A673 (cell line): ENCODE results near the gene ZNF444. TPM values are rescaled to one million over a fixed set of nuclear protein-coding genes. Genes with fewer than 3 reads are reported as not detected.
A peak's percentile ranks its signal among the peaks of the same experiment; 100 is the strongest.

Experiments used
- Bru-seq: library from RNA; stranded (reverse); fragments of 400-500 nt; gene quantifications from one replicate; lab custom pipeline; 2021; lab: Mats Ljungman, UMichigan
- BruChase-seq, 2 experiments: library from RNA; stranded (reverse); fragments of 400-500 nt; gene quantifications; one replicate each; lab custom pipeline; 2021; lab: Mats Ljungman, UMichigan
- BruUV-seq: library from RNA; stranded (reverse); fragments of 400-500 nt; replicated peaks from 2 replicates; lab custom pipeline; 2021; lab: Mats Ljungman, UMichigan
- CTCF ChIA-PET: fragments of 300-600 bp; sonication (Branson Sonifier 250); formaldehyde crosslinking; loops from one replicate; lab custom pipeline; 2022; ENCODE audit warnings: antibody characterized with exemption; lab: Charles Lee
- POLR2A ChIA-PET: fragments of 300-600 bp; sonication (Branson Sonifier 250); formaldehyde crosslinking; loops from one replicate; lab custom pipeline; 2022; ENCODE audit warnings: antibody characterized with exemption; ENCODE audit not compliant: low non-redundant PET; lab: Charles Lee
- DNase-seq: peaks from one replicate; pipeline ENCODE4 v3.0.0-alpha.2; 2015; ENCODE audit warnings: low spot score
- H3K27ac ChIP-seq: fragments of 200-600 bp; sonication (generic); 2 replicates; pipeline ENCODE4 v1.5.1; 2016; ENCODE audit warnings: mixed run types, low read depth, mild to moderate bottlenecking, mixed read lengths, antibody characterized with exemption, low read length; ENCODE audit not compliant: poor library complexity, severe bottlenecking
- H3K27me3 ChIP-seq: fragments of 200-600 bp; sonication (generic); replicated peaks from 2 replicates; pipeline ENCODE4 v1.6.1; 2017; ENCODE audit warnings: mixed run types, low read depth, mild to moderate bottlenecking, mixed read lengths, antibody characterized with exemption, low read length; ENCODE audit not compliant: insufficient read depth, poor library complexity
- H3K36me3 ChIP-seq: fragments of 200-600 bp; sonication (generic); 2 replicates; pipeline ENCODE4 v1.6.1; 2016; ENCODE audit warnings: mixed run types, mild to moderate bottlenecking, mixed read lengths, antibody characterized with exemption, low read length; ENCODE audit not compliant: insufficient read depth, poor library complexity, severe bottlenecking
- H3K4me1 ChIP-seq: fragments of 200-600 bp; sonication (generic); 2 replicates; pipeline ENCODE4 v1.6.1; 2017; ENCODE audit warnings: mixed run types, mild to moderate bottlenecking, mixed read lengths, antibody characterized with exemption, low read length; ENCODE audit not compliant: insufficient read depth, poor library complexity, severe bottlenecking
- H3K4me3 ChIP-seq: fragments of 200-600 bp; sonication (generic); 2 replicates; pipeline ENCODE4 v1.5.1; 2016; ENCODE audit warnings: low read depth, mixed run types, mild to moderate bottlenecking, mixed read lengths, low read length; ENCODE audit not compliant: poor library complexity, severe bottlenecking
- H3K9me3 ChIP-seq: fragments of 200-600 bp; sonication (generic); 2 replicates; pipeline ENCODE4 v1.6.1; 2016; ENCODE audit warnings: mixed run types, low read depth, mild to moderate bottlenecking, mixed read lengths, antibody characterized with exemption, low read length; ENCODE audit not compliant: poor library complexity, severe bottlenecking
- CTCF ChIP-seq: fragments of 300-800, 200-600 bp; sonication (generic); conservative IDR thresholded peaks from 2 replicates; pipeline ENCODE4 v1.5.1; 2017; ENCODE audit warnings: low read depth, mild to moderate bottlenecking, antibody characterized with exemption, low read length, moderate library complexity, mixed read lengths
- EZH2 ChIP-seq: fragments of 200-600 bp; sonication (generic); IDR thresholded peaks from 2 replicates; pipeline ENCODE4 v1.6.1; 2017; ENCODE audit warnings: borderline replicate concordance, low read depth, mild to moderate bottlenecking, mixed read lengths, antibody characterized with exemption, low read length; ENCODE audit not compliant: poor library complexity, severe bottlenecking
- intact Hi-C: fragments of 100-400 bp; cut with micrococcal nuclease; formaldehyde crosslinking; loops from one replicate; pipeline ENCODE4 v1.10.0; 2022; ENCODE audit not compliant: unreplicated experiment
- long read RNA-seq: library from polyadenylated mRNA; stranded (forward); transcript quantifications from one replicate; pipeline ENCODE4 v2.0.0, GENCODE V29; 2022
- total RNA-seq: library from RNA; stranded (reverse); gene quantifications from 2 replicates; pipeline ENCODE4 v1.2.3, GENCODE V29; 2021

The ZNF444 gene
- total RNA-seq (44.2 and 45.3 TPM in 2 replicates), Bru-seq, nascent RNA (percentile 65 among the genes with signal in this experiment), BruChase-seq, experiment 1, labeled RNA remaining after a 2-hour chase (percentile 71 among the genes with signal in this experiment), BruChase-seq, experiment 2, labeled RNA remaining after a 6-hour chase (percentile 78 among the genes with signal in this experiment)
- long read RNA-seq, full-length matches to known transcripts, result 71 of 108 reads
- long read RNA-seq, partial matches to known transcripts, result 9 of 108 reads
- long read RNA-seq, other reads (novel, unspliced or antisense), result 28 of 108 reads

DNA sequence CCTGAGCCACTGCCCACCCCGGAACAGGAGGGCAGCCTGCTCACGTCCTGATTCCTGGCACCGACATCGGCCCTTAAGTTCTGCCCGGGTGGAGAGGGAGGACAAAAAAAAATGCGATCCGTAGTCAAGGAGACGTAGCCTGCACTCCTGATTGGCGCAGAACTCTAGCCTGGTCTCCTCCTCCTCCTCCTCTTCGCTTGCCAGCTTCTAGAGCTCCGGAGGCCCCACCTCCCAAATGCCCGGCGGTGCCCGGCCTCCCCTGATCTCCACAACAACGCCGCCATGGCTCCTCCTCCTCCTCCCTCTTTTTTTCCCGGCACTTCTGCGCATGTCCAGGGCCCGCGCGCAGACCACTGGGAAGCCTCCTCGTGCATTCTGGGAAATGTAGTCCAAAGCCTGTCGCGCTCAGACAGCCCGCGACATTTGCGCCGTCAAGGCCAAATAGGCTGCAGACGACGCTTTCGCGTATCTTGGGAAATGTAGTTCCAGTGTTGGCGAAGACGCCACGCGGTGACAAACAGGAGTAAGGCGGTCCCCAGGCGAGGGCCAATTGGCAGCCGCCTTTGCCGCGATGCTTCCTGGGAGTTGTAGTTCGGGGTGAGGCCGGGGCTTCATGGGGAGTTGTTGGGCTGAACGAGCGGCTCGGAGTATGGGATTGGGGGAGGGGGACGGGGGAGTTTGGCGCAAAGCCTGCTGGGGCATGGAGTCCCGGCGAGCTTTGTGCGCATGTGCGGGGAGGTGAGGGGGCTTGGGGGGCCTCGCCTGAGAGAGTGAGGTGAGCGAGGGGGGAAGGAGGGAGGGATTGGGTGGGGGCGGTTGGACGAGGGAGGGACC lies at the start of gene ZNF444:
Gene ZNF444, plus strand, starts transcription at position 705 of the 834 bp plus-strand sequence. CDS start 5,625 bp downstream, outside the sequence.
- intact Hi-C loops, result loop anchor here (2.0 kb wide), 1 partner anchor 20 kb away; the partner anchor contains the start of gene ZNF787
- peak within 1 kb of the TSS; percentile 53 for H3K4me3 ChIP-seq
- ChIA-PET POLR2A (interaction anchor here (0.6 kb wide), 1 partner anchor 20 kb away, joined by 4 read pairs; the partner anchor contains the start of gene ZNF787), CTCF (interaction anchor here (0.7 to 1.2 kb wide), 3 partner anchors 60 to 500 kb away, joined by 3 to 11 read pairs (median 7); no protein-coding TSS in a partner anchor)
- H3K4me1 ChIP-seq, result peaks cover 6% of the 10 kb centered on the region
- no peaks in the 10 kb centered on the region for H3K9me3 ChIP-seq
- no peaks in the 10 kb centered on the region for H3K36me3 ChIP-seq
- peak within 1 kb of the TSS; percentile 90 for H3K27ac ChIP-seq
- H3K27me3 ChIP-seq, result no peaks in the 10 kb centered on the region
- DNase-seq, result peak; percentile 99
- no TSS peak for BruUV-seq
- TF ChIP-seq EZH2 (no peak), CTCF (no peak)

DNA sequence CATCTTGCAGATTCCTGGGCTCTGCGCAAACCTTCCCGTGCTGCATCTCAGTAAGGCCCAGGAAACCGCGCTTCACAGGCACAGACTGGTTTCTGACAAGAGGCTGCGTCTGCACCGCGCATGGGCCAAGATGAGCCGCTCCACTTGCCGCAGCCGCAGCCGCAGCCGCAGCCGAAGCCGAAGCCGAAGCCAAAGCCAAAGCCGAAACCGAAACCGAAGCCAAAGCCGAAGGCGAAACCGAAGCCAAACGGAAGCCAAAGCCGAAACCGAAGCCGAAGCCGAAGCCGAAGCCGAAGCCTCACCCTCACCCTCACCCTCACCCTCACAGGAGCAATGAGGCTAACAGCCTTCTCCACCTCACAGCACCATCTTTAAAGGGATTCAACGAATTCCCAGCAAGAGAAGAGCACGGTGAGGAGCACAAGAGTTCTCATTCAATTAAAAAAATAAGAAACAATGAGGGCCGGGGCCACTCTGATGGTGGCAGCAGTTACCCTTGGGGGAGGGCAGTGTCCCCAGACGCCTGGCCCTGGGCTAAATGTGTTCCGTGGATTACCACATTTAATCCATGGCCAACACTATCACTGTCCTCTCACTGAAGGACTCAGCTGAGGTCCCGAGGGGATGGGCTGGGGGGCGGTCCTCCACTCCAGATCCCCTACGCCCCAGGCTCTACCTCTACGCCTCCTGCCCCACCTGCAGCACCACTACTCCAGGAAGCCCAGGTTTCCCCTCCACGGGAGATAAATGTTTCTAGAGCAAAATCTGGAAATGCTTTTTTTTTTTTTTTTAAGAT lies 49.1 kb upstream of the ZNF444 start:
- no peaks in the 10 kb centered on the region for H3K36me3 ChIP-seq
- H3K27ac ChIP-seq, result peak overlapping the region; percentile 37
- POLR2A ChIA-PET, result no interaction called here
- no peaks in the 10 kb centered on the region for H3K9me3 ChIP-seq
- intact Hi-C loops, result no loop called here
- H3K4me3 ChIP-seq, result no peak overlapping the region
- CTCF ChIA-PET, result interaction anchor here (0.9 kb wide), 1 partner anchor 13 kb away, joined by 3 read pairs; no protein-coding TSS in a partner anchor
- peaks cover 10% of the 10 kb centered on the region for H3K4me1 ChIP-seq
- DNase-seq, result no peak
- TF ChIP-seq CTCF, result no peak
- TF ChIP-seq EZH2, result no peak
- H3K27me3 ChIP-seq, result no peaks in the 10 kb centered on the region
- BruUV-seq, result no TSS peak
